GM18519 (cell line): Measurements from ENCODE around the gene ATP13A4.
"Not testable (repeated sequence)": the region's sequence is repeated elsewhere in the genome, so short reads cannot be mapped to it uniquely, and the experiment has no call there.

Experiments used
- ATAC-seq: cut with Tn5 transposase; IDR thresholded peaks from one replicate; pipeline ENCODE4 v1.9.1; 2021; ENCODE audit warnings: mild to moderate bottlenecking, moderate library complexity; ENCODE audit not compliant: unreplicated experiment, low FRiP score

The ATP13A4 gene

GRCh38 chr3:193563426-193563825 lies 8.7 kb upstream of the ATP13A4 start:
- no peak for ATAC-seq

DNA sequence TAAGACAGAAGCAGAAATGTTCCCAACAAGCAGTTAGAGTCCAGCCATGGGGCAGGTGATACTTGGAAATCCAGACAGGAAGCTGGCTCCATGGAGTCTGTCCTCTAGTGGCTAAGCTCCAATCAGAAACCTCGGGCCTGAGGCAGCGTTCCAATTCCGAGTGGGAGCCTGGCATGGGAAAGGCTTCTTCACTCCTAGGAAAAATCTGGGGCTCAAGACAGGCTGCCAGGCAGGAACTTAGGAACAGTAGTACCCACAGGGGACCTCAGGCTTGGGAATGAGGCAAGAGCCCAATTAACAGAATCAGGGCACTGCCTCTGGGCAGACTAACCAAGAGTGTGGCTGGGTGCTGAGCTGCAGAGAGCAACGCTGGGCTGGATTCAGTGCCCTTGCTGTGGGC lies 6.2 kb upstream of the ATP13A4 start:
- ATAC-seq = no peak

GRCh38 chr3:193560091-193560490 lies 5.4 kb upstream of the ATP13A4 start:
- ATAC-seq = no peak

GRCh38 chr3:193559100-193559499 lies 4.4 kb upstream of the ATP13A4 start:
- ATAC-seq = no peak

- ATAC-seq = no peak
Observed at GRCh38 chr3:193556841-193557240, 2.1 kb upstream of the ATP13A4 start.

- no peak for ATAC-seq
Observed at GRCh38 chr3:193553586-193553985, 1.1 kb downstream of the ATP13A4 start.

DNA sequence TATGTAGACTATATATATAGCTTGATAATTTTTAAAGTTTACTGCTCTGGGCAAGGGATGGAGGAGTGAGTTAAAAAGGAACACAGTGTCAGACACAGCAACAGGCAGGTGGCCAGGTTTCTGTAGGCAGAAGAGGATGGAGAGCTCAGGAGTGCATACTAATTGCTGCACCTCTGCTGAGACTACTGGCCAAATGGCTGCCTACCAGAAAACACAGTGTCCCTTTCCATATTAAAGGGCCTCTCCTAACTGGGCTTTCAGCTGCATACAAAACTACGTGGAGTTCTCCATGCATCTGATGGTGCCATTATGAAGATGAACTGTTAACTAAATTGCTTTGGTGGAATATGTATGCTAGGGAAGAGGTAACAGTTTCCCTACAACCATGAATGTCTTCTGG lies 1.8 kb downstream of the ATP13A4 start:
- no peak for ATAC-seq

- no peak for ATAC-seq
Observed at GRCh38 chr3:193548406-193548805, 6.3 kb downstream of the ATP13A4 start.

DNA sequence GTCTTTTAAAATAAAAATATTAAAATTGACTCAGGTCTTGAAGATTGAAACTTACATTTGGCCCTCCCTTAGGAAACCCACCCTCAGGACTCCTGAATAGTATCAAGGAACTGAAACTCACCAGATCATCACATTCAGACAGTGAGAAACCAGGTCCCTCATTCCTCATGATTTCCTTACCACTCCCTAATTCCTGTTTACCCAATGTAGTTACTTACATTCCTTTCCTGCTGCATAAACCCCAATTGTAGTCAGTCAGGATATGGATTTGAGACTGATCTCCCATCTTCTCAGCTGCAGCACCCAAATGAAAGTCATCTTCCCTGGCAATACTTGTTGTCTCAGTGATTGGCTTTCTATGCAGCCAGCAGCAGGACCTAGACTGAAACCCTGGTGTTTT lies 8.6 kb downstream of the ATP13A4 start:
- ATAC-seq = no peak

DNA sequence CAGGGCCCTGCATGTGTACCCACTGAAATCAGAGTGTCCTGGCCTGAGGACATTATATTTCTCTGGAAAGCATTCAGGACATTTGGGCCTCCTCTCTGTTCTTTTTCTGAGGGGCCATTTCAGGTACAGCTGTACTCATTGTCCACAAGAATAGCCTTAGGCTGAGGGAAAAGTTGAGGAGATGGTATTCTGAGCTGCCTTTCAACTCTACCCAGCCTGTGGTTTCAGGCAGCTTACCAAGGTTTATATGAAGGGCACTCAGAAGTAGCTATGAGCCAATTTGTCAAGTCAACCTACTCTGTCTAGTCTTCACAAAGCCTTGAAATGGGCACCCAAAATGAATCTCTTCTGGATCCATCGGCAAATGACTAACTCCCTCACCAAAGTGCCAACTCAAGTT lies 9.4 kb downstream of the ATP13A4 start:
- ATAC-seq = no peak

- no peak for ATAC-seq
Observed at GRCh38 chr3:193544289-193544688, 10.4 kb downstream of the ATP13A4 start.

DNA sequence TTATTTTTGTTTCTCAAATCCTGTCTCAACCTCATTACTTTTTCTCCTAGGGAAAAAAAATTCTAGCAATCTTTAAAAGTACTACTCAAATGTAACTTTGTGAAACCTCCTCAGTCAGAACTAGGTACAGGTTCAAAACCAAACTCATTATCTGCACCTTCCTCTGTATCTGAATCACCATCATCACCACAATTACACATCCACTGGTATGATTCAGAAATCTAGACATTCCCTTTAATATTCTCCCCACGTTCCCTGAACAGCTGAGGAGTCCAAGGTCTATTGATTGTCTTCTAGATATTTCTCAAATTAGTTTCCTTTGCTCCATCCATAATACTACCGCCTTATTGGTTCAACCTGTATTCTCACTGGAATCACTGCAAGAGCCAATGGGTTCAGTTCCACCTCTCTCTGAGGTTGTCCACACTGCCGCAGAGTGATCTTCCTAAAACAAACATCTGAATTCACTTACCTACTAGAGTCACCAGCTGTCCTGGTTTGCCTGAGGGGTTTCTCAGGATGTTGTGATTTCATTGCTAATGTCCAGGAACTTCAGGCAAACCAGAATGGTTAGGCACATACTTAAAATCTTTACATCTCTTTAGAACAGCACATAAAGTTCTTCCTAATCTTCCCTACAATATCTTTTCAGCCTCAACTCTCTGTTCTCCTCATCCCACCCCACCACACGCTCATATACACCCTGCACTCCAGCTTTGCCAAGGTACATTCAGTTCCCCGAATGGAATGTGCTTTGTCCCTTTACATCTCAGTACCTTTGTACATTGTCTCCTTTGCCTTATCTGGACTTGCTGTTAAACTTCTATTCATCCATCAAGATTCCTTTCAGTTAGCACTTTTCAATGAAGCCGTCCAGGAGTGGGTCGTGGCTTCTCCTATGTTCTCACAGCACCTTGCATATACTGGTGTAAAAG lies 24.2 kb downstream of the ATP13A4 start:
- ATAC-seq = no peak

DNA sequence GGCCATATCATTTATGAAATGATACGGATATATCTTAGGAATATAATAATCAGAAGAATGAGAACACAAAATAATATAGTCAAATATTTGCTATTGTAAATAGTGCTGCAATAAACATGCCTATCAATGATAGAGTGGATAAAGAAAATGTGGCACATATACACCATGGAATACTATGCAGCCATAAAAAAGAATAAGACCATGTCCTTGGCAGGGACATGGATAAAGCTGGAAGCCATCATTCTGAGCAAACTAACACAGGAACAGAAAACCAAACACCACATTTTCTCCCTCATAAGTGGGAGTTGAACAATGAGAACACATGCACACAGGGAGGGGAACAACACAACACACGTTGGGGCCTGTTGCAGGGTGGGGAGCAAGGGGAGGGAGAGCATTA lies 28.6 kb downstream of the ATP13A4 start:
- not testable (repeated sequence) for ATAC-seq

DNA sequence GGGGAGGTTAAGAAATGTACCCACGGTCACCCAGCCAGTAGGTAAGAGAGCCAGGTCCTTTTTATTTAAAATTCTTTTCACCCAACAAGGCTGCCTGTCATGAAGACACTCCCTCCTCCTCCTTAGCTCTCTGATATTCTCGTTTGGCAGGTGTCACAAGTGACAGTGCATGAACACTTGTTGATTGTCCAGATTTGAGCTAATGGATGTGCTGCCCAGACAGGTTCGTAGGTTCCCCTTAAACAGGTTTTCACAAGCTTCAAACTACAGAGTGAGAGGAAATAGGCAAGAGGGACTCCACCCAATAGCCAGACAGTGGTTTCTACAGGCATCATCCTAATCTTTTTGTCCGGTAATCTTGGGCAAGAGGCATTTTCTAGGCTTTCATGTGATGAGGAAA lies 32.2 kb downstream of the ATP13A4 start:
- no peak for ATAC-seq

DNA sequence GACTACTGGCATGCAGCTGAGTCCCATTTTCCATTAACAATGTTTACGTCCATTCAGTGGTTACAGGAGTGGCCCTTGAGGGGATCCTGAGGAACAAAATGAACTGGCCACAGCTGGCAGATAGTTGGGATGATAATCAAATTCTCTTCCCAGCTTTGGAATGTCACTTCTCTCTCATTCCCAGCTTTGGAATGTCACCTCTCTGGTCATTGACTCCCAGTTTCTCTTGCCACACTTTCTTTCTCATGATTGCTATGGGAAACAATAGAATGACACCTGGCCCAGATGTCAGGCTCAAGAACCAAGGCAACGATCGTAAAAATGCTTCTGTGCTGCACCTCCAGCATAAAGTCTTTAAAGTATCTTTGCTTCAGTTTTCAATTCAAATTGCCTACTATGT lies 34.0 kb downstream of the ATP13A4 start:
- ATAC-seq = no peak

- ATAC-seq = no peak
Observed at GRCh38 chr3:193515966-193516365, 38.7 kb downstream of the ATP13A4 start.

GRCh38 chr3:193510154-193510553 lies 44.5 kb downstream of the ATP13A4 start:
- ATAC-seq = no peak

GRCh38 chr3:193509103-193509965 lies 45.4 kb downstream of the ATP13A4 start:
- ATAC-seq = no peak

GRCh38 chr3:193508108-193508507 lies 46.6 kb downstream of the ATP13A4 start:
- ATAC-seq = no peak

GRCh38 chr3:193507566-193507965 lies 47.1 kb downstream of the ATP13A4 start:
- ATAC-seq = no peak

DNA sequence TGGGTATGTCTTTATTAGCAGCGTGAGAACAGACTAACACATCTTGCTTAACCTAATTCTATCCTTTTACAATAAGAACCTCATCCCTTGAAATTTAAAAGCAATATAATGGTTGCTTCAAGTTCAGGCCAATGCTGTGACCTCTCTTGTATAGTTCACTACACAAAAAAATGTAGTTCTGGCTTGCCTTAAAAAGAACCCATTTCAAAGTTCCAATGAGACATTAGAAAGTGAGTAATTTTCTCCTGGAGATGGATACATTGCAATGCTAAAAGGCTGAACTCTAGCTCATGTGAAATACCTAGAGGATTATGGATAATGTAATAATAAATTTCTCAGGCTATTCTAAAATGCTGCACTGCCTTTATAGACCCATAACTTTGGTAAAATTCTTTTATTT lies 47.8 kb downstream of the ATP13A4 start:
- ATAC-seq = no peak
